22Rv1 (cell line): ENCODE results near the gene STOML1.

Source experiments
- H3K27ac ChIP-seq: fragments of 450-650 bp; 2 replicates; pipeline ENCODE4 v1.5.1; 2017
- ZFX ChIP-seq: fragments of 450-650 bp; IDR thresholded peaks from 2 replicates; pipeline ENCODE4 v1.6.1; 2017; ENCODE audit warnings: antibody characterized with exemption, borderline replicate concordance
- TF ChIP-seq, protein P1 (sequence below): fragments of 450-650 bp; IDR thresholded peaks from 2 replicates; pipeline ENCODE4 v1.5.1; 2017; ENCODE audit warnings: mild to moderate bottlenecking

STOML1 gene

DNA sequence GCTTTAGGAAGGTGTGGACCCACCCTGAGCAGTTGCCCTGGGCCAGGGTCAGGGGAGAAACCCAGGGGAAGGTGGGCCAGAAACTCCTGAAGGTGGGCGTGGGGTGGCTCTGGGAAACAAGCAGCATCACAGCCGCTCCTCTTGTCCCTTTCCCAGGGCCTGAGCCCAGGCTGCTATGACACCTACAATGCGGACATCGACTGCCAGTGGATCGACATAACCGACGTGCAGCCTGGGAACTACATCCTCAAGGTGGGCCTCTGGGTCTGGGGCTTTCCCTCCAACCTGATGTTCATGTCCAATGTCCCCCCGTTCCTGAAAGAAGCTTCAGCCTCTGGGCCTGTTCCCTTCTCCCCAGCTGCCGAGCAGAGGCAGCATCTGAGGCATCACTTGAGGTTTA is 44.4 kb downstream of the STOML1 start:
- TF ChIP-seq, protein P1, sequence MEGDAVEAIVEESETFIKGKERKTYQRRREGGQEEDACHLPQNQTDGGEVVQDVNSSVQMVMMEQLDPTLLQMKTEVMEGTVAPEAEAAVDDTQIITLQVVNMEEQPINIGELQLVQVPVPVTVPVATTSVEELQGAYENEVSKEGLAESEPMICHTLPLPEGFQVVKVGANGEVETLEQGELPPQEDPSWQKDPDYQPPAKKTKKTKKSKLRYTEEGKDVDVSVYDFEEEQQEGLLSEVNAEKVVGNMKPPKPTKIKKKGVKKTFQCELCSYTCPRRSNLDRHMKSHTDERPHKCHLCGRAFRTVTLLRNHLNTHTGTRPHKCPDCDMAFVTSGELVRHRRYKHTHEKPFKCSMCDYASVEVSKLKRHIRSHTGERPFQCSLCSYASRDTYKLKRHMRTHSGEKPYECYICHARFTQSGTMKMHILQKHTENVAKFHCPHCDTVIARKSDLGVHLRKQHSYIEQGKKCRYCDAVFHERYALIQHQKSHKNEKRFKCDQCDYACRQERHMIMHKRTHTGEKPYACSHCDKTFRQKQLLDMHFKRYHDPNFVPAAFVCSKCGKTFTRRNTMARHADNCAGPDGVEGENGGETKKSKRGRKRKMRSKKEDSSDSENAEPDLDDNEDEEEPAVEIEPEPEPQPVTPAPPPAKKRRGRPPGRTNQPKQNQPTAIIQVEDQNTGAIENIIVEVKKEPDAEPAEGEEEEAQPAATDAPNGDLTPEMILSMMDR, result no peak
- no peak for TF ChIP-seq ZFX
- no peak overlapping the region for H3K27ac ChIP-seq

DNA sequence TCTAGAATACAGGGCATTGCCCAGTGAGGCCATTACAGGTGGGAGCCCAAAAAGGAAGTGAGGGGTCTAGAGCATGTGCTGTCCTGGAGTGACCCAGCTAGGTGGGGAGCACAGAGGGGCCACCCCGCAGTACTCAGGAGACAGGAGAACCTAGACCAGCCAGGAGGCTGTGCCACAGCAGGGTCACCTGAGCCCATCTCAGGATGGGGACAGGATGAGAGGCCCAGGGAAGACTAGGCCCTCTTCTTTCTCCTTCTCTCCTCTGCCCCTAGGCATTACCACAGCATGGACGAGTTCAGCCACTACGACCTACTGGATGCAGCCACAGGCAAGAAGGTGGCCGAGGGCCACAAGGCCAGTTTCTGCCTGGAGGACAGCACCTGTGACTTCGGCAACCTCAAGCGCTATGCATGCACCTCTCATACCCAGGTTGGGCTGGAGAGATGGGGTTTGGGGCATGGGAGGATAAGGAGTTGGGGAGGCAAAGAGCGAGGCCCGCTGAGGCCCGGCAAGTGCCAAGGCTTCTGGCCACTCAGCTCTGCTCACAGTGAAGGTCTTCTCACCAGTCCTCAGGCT is 45.2 kb downstream of the STOML1 start:
- no peak overlapping the region for H3K27ac ChIP-seq
- TF ChIP-seq ZFX, result no peak
- TF ChIP-seq, protein P1, result no peak

DNA sequence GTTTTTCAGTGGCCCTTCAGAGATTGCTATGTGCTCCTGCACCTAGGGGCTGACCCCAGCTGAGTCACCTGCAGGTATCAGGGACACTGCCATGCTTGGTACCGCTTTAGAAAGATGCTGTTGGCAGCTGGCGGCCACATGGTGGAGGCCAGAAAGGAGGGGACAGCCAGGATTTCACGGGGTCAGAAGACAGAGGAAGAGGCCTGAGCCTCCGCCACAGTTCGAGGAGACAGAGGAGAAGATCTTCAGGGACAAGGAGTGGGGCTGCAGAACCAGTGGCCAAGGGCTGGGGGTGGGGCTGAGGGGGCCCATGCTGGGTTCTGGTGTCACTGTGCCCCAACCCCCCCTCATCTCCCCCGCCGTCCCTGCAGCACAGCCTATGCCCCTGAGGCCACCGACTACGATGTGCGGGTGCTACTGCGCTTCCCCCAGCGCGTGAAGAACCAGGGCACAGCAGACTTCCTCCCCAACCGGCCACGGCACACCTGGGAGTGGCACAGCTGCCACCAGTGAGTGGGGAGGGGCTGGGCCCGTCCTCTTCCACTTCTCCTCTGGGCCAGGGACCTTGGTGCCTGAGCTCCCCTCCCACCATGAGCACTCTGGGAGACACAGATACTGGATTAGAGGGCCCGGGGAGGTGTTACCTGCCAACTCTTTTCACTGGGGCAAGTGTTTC is 45.9 kb downstream of the STOML1 start:
- TF ChIP-seq, protein P1, result no peak
- no peak for TF ChIP-seq ZFX
- no peak overlapping the region for H3K27ac ChIP-seq

DNA sequence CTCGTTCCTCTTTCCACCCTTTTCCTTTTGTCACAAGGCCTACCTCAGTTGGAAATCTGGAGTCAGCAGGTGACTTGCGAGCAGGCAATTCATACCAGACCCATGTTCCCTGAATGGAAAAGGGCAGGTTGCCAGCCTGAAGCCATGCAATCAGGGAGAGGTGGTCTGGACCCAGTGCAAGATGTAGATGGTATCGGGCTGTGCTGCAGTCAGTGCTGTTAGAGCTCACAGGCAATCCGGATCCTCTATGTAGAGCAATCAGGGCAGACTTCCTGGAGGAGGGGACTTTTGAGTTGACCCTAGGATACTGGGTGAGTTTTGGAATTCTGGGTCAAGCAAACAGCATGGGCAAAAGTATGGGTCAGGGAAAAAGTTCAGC is 47.0 kb downstream of the STOML1 start:
- H3K27ac ChIP-seq, result no peak overlapping the region
- TF ChIP-seq, protein P1, result no peak
- TF ChIP-seq ZFX, result no peak

DNA sequence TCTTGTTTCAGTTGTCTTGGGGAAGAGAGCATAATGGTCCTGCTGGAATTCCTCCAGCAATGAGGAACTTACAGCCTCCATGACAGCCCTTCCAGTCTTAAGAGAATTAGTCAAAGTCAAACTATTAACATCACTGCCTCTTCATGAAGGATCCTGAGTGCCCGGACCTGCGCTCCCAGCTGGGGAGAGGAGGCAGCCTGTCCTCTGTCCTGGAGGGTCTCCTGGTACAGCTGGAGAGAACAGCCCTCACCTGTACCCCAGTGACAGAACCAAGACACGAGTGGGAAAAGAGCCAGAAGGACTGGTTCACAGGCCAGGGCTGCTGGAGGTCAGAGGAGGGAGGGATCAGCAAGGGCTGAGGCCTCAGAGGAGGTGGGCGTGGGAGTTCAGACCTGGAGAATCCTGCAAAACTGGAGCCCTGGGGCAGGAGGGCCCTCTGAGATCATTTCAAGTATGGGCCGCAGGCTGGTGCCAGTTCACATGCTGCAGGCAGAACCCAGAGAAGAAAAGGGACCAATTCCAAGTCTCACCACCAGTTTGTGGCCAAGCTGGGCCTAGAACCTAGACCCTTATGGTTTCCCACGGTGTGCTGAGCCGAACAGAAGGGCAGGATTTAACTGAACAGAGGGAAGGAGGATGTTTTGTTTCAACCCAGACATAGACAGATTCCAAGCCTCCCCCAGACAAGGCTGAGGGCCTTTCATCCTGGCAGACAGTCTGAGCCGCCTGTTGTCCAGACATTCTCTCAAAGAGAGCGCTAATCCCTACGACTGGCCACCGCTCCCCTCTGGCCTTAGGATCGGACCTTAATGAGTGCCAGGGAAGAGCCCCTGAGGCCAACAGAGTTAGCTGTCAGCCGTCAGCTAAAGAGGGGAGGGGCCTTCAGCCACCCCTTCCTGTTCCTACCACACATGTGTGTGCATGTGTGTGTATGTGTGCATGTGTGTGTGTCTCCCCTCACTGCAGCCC is 47.6 kb downstream of the STOML1 start:
- TF ChIP-seq, protein P1, result no peak
- TF ChIP-seq ZFX, result no peak
- H3K27ac ChIP-seq, result no peak overlapping the region

DNA sequence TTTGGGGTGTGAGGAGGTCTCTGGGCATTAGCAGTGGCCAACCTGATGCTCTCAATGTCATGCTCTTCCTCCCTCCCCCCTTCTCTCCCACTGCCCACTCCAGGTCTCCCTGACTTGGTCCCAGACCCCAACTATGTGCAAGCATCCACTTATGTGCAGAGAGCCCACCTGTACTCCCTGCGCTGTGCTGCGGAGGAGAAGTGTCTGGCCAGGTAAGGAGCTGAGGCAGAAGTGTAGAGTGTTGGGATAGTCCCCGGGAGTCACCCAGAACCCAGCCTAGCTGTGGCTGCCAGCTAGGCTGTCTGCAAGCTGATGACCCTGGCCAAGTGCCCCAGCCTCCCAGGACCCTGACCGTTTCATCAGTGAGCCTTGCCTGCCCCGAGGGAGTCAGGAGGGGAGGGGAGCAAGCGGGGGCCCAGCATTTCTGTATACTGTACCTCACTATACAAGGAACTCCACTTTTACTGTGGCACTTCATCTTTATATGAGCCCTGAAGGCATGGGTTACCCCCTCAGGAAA is 49.3 kb downstream of the STOML1 start:
- H3K27ac ChIP-seq, result no peak overlapping the region
- TF ChIP-seq, protein P1, result no peak
- no peak for TF ChIP-seq ZFX
